AG09319 (cell line): ENCODE measurements around the gene LANCL1.

Source experiments
- DNase-seq: peaks from one replicate; pipeline ENCODE4 v3.0.0-alpha.2; 2010; ENCODE audit warnings: low read depth; ENCODE audit errors: extremely low read depth
- TF ChIP-seq, protein P1 (sequence below): IDR thresholded peaks from 2 replicates; pipeline ENCODE4 v1.5.1; 2011; ENCODE audit warnings: low read depth, mild to moderate bottlenecking, inconsistent platforms, low read length, moderate library complexity

The LANCL1 gene

DNA sequence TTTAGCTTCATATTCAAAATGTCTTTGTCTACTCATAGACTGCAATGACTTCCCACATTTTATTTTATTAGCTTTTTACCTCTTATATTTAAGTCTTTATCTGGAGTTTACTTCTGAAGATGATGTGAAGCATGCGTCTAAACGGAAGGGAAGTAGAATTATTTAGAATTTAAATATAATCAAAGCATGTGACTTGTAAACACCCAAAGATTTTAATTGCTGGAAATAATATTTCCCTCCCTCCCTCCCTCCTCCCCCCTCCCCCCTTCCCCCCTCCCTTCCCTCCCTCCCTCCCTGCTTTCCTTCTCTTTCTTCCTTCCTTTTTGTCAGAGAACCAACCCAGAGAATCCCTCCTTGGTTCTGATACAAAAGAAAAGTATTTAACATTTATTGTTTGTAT, 2.1 kb upstream of the LANCL1 start:
- DNase-seq = no peak
- TF ChIP-seq, protein P1, sequence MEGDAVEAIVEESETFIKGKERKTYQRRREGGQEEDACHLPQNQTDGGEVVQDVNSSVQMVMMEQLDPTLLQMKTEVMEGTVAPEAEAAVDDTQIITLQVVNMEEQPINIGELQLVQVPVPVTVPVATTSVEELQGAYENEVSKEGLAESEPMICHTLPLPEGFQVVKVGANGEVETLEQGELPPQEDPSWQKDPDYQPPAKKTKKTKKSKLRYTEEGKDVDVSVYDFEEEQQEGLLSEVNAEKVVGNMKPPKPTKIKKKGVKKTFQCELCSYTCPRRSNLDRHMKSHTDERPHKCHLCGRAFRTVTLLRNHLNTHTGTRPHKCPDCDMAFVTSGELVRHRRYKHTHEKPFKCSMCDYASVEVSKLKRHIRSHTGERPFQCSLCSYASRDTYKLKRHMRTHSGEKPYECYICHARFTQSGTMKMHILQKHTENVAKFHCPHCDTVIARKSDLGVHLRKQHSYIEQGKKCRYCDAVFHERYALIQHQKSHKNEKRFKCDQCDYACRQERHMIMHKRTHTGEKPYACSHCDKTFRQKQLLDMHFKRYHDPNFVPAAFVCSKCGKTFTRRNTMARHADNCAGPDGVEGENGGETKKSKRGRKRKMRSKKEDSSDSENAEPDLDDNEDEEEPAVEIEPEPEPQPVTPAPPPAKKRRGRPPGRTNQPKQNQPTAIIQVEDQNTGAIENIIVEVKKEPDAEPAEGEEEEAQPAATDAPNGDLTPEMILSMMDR = no peak

DNA sequence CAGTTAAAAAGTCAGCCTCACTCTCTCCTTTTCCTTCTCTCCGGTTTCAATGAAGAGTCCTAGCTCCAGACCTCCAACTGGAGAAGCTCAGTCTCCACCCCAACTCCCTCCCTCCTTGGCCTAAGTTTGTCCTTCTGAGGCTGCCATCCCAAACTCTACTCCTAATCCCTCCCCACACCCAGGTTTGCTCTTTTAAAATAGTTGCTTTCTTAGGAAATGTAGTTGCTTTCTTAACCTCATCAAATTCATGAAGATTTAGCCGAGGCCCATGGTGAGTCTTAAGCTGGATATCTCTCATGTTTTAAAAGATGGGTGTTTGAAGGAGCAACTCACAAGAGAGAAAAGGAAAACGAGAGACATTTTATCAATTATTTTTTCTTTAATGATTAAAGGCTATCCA, 937 bp upstream of the LANCL1 start:
- peak; percentile 28 for DNase-seq
- TF ChIP-seq, protein P1 = no peak

DNA sequence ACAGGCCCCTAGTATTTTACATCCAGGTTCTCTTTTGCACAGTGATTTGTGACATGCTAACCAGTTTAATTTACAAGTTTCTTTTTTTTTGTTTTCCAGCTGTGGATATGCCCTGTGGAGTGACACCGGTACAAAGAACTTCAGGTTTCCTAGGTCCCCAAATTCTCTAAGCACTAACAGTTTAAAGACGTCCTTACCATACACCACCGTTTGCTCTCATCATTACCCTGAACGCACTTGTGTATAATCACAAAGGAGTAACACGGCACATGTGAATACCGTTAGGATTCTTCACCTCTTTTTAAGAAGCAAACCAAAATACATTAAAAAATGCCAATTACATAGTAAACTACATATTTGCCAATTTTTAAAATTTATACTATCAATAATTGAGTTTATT, 853 bp downstream of the LANCL1 start:
- DNase-seq = no peak
- TF ChIP-seq, protein P1 = no peak

DNA sequence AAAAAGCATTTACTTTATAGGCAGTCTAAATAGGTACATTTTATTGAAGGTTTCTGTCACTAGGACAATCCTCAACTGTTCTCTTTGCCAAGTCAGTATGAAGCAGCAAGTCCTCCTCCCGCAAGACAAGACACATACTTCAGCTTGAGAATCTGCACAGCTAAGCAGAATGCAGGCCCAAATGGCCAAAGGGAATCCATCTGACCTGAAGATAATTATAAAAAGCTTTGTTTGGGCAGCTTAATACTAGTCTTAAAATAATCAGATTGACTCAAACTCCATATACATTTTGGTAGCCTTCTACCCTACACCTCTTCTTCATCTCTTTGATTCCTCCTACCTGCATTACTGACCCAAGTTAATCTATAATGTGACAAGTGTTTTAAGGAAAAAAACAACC, 1.8 kb downstream of the LANCL1 start:
- DNase-seq = no peak
- TF ChIP-seq, protein P1 = no peak

DNA sequence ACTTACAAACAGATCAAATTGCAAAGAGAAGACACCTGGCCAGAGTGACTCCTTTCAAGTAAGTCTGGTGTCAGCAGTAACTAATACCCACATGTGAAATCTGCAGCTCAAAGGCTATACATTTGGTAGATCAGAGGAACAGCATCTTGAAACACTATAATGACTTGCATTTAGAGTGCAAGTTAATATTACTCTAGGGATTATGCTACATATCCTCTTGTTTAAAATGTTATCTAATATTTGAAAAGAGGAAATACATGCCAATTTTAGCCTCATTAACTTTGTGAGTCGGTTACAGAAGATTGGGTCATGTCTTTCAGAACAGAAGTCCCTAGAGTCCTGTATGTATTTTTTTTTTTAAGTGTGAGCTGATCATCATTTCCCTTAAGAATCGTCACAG, 15.2 kb downstream of the LANCL1 start:
- no peak for DNase-seq
- TF ChIP-seq, protein P1 = no peak

DNA sequence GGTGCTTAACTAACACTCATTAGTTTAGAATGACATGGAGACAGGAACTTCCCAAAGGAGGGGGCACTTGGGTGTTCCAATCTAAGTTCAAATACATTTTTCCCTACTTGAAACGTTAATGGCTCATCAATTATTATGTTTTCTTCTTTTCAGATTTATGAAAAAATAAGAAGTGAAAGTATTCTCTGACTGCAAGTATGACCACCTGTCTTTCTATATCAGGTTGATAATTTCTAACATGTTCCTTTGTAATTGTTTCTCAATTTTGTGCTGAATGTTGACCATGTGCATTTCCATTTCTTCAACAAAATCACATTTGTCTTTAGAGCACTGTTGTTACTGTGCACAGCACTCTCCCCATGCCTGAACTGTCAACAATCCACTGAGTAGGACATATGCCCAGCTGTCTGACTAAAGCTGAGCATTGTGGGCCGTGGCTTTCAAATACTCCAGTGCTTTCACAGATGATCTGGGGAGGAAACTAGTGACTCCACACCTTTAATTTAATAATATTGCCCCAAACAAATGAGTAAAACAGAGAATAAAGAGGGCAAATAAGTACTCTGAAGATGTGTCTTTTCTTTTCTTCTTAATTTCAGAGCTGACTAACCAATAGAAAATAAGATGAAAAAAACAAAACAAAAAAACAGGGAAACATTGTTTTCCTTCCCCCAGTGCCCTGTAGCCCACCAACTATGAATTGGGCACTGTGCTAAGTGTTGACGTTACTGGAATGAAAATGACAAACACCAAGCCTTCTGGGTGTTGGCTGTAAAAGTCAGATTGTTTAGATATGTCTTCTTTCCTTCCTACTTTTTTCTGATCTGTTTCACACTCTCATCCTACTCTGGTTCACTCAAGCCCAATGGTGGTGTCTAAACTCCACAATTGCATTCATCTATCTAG, 16.0 kb downstream of the LANCL1 start:
- TF ChIP-seq, protein P1 = no peak

DNA sequence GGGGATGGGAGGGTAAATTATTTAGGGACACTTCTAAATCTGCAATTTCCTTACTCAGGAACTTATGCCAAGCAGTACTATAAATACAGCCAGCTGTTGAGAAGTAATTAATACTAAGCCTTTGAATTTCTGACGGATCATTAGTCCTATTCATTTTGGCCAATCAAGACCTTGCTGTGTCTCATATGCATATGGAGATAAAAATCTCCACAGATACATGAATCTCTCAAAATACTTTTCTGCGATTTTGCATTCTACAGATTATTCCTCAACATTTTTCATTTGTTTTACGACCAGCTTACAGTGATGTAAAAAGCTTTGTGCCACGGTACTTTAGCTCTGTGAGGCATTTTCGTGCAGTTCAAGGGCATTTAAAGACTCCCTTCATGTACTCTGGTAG, 16.7 kb downstream of the LANCL1 start:
- no peak for DNase-seq
- TF ChIP-seq, protein P1 = no peak

More for the DNA sequence above, 16.0 kb downstream of the LANCL1 start:
- no peak for DNase-seq
